Esophagus squamous epithelium (tissue), 4 donors: Measurements from ENCODE around the gene GADD45GIP1.

Source experiments
- CTCF ChIP-seq, 6 experiments: fragments of 450-650 bp in 4 of 6; fragments of 200-600 bp in 2 of 6; sonication (generic) in 2 of 6; IDR thresholded peaks; one replicate each; pipeline ENCODE4 v1.5.1; 2016 to 2019; ENCODE audit warnings: antibody characterized with exemption in 6 of 6, mild to moderate bottlenecking in 4 of 6, moderate library complexity in 4 of 6
- POLR2A ChIP-seq, 4 donors: fragments of 450-650 bp; IDR thresholded peaks; one replicate each; pipeline ENCODE4 v1.6.1; 2017; ENCODE audit warnings: antibody characterized with exemption in 4 of 4, mild to moderate bottlenecking in 4 of 4, moderate library complexity in 3 of 4

- TF ChIP-seq POLR2A (IDR thresholded peaks at IDR 0.05) (no peak), CTCF (IDR thresholded peaks at IDR 0.05) (no peak)
These were observed 16.1 kb downstream of the GADD45GIP1 start for GRCh38 chr19:12940897-12941296.
